ENCODE results near the gene MYF6.

Gene MYF6

DNA sequence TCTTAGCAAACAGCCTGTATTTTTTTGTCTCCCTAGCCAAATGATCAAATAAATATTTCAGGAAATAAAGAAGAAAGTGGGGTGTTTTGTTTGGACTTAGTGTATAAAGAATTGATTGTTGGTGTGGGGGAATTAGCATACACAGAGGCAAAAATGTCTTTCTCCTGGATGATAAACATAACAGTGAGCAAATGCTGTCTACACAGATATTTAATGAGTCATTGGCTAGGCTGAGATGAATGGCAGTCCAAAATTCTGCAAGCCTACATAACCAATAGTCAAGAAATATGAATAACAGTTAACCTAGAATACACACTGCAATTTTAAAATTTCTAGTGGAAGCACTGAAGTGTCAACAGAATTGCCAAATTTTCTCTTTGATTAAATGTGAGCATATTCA lies 45.0 kb downstream of the MYF6 start:
- Histone ChIP-seq H3K36me3 (ENCODE audit: control insufficient read depth in 5 of 5, insufficient read depth in 5 of 5, low read length in 5 of 5) (no peaks in the 10 kb centered on the region), H3K4me3 (ENCODE audit: low read depth in 1 of 5, low read length in 5 of 5) (no peak overlapping the region), H3K4me1 (ENCODE audit: control insufficient read depth in 5 of 5, insufficient read depth in 5 of 5, low read length in 5 of 5) (no peaks in the 10 kb centered on the region), H3K9me3 (ENCODE audit: control insufficient read depth in 5 of 5, low read length in 5 of 5) (no peaks in the 10 kb centered on the region), H3K27me3 (ENCODE audit: control insufficient read depth in 5 of 5, insufficient read depth in 4 of 5, low read length in 5 of 5) (no peaks in the 10 kb centered on the region), H3K9ac (ENCODE audit: low read length in 5 of 5) (no peak overlapping the region), H3K27ac (ENCODE audit: low read depth, low read length) (no peak overlapping the region)

DNA sequence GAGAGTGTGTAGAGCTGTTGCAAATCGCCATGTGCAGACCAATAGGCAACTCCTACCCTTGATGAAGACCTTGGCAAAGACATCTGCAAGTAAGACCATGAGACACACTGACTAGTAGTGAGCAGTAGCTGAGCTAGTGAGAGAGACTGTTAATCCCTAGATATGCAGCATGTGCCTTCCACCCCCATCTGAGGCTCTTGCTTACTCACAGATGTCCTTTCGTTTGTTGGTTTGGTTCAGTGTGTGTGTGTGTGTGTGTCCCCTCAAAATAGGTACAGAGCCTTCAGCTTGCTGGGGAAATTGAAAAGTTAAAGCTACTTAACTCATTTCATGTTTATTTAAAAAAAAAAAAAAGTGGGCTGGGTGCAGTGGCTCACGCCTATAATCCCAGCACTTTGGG lies 46.8 kb downstream of the MYF6 start:
- Histone ChIP-seq H3K27me3 (ENCODE audit: control insufficient read depth in 5 of 5, insufficient read depth in 4 of 5, low read length in 5 of 5) (no peaks in the 10 kb centered on the region), H3K4me3 (ENCODE audit: low read depth in 1 of 5, low read length in 5 of 5) (no peak overlapping the region), H3K9me3 (ENCODE audit: control insufficient read depth in 5 of 5, low read length in 5 of 5) (no peaks in the 10 kb centered on the region), H3K9ac (ENCODE audit: low read length in 5 of 5) (no peak overlapping the region), H3K36me3 (ENCODE audit: control insufficient read depth in 5 of 5, insufficient read depth in 5 of 5, low read length in 5 of 5) (no peaks in the 10 kb centered on the region), H3K4me1 (ENCODE audit: control insufficient read depth in 5 of 5, insufficient read depth in 5 of 5, low read length in 5 of 5) (no peaks in the 10 kb centered on the region), H3K27ac (ENCODE audit: low read depth, low read length) (no peak overlapping the region)

DNA sequence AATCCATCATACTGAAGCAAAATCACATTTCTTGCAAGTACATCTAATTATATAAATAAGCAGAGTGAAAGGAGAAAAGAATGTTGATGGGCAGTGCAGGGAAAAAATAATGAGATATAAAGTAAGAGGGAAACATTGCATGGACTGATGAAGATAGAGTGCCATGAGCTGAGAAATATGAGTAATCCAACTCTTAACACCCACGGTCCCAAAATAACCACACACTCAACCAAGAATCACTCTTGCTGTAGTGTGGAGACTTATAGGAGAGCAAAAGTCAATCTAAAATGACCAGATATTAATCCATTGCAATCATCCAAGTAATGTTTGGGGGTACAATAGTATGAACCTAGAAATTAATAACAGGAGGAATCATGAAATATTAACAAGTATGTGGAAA lies 49.4 kb downstream of the MYF6 start:
- Histone ChIP-seq H3K27me3 (ENCODE audit: control insufficient read depth in 5 of 5, insufficient read depth in 4 of 5, low read length in 5 of 5) (no peaks in the 10 kb centered on the region), H3K36me3 (ENCODE audit: control insufficient read depth in 5 of 5, insufficient read depth in 5 of 5, low read length in 5 of 5) (no peaks in the 10 kb centered on the region), H3K4me3 (ENCODE audit: low read depth in 1 of 5, low read length in 5 of 5) (no peak overlapping the region), H3K9ac (ENCODE audit: low read length in 5 of 5) (no peak overlapping the region), H3K9me3 (ENCODE audit: control insufficient read depth in 5 of 5, low read length in 5 of 5) (no peaks in the 10 kb centered on the region), H3K4me1 (ENCODE audit: control insufficient read depth in 5 of 5, insufficient read depth in 5 of 5, low read length in 5 of 5) (no peaks in the 10 kb centered on the region), H3K27ac (ENCODE audit: low read depth, low read length) (no peak overlapping the region)

All from subcutaneous abdominal adipose tissue (tissue), 5 donors.